ENCODE data around the gene SOX12.
"Not testable (repeated sequence)": the region's sequence is repeated elsewhere in the genome, so short reads cannot be mapped to it uniquely, and the experiment has no call there.

SOX12 gene

DNA sequence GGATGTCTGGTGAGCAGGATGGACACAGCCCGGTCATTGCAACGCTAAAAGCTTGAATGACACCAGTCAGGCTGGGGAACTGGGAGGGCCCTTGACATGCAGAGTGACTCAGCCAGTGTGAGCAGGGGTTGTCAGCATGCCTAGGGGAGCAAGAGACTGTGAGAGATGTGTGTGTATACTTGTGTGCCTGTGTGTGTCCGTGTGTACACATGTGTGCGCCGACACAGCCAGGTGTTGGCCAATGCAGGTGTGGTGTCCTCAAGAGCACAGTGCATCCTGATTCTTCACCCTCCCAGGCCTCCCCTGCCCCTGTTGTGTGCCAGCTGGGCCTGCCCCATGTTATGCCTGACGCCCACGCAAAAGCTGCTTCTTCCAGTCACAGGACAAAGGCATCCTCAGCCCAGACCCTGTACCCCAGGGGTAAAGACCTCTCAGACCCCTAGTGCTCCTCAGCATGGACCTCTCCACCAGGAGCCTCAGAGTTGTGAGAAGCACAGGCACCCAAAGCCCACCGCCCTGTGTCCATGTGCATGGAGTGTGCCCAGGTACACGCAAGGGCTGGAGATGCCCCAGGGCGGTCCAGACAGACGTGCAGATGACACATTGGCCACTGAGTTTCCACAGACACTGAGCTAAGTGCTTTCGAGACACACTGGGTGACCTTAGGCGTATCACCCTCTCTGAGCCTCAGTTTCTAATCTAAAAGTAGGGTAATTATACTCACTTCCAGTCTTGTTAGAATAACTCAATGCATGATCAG is 38.1 kb downstream of the SOX12 start:
- no peak for DNase-seq

DNA sequence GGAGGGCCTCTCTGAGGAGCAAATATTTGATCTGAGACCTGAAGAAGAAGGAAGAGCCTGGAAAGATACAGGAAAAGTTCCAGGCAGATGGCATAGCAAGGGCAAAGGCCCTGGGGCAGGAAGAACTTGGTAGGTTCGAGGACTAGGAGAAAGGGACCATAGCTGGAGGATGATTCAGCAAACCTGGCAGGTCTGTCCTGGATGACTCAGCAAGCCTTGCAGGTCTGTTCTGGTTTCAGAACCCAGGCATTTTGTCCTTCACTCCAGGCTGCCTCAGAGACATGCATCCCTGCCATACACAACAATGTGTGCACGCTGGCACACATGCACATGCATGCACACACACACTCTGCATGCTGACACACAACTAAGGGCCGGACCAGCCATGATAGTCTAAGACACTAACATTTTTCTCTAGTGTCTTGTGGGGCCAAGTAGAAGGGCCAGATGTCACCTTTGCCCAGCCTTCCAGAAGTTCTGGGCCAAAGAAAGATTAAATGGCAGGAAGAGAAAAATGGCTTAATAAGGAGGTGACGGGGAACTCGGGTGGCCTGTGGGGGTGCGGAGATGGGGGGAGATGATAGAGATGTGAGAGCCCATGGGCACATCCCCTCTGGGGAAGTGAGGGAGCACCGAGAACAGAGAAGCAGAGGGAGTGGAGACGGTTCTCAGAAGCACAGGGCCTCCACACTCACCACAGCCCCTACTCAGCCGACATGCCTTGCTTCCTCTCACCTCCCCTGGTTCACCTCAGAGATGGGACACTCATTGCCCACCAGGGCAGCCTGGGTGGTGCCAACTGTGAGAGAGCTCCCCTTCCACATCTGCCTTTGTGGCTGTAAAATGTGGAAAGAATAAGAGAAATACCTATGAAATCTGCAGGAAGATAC is 39.8 kb downstream of the SOX12 start:
- no peak for DNase-seq

- DNase-seq: no peak
These were observed 40.8 kb downstream of the SOX12 start for GRCh38 chr20:366041-366718.

DNA sequence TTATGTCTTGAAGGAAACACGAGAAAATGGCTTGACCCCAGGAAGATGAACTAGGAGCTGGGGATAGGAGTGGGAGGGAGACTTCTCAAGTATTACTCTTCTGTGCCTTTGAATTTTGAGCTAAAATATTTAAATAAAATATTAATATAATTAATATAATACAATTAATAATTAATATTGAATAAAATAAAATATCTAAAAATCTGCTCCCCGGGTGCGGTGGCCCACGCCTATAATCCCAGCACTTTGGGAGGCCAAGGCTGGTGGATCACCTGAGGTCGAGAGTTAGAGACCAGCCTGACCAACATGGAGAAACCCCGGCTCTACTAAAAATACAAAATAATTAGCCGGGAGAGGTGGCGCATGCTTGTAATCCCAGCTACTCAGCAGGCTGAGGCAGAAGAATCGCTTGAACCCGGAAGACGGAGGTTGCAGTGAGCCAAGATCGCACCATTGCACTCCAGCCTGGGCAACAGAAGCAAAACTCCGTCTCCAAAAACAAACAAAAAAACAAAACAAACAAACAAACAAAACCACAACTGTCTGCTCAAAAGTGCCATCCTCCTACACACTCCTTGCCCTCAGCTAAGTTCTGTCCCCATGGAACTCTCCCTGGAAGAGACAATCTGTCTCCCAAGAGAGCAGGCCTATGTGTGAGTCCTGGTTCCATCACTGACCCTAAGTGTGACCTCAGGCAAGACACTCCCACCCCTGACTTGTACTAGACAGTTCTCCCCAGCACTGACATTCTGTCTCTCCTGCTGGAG is 41.5 kb downstream of the SOX12 start:
- DNase-seq: no peak

DNA sequence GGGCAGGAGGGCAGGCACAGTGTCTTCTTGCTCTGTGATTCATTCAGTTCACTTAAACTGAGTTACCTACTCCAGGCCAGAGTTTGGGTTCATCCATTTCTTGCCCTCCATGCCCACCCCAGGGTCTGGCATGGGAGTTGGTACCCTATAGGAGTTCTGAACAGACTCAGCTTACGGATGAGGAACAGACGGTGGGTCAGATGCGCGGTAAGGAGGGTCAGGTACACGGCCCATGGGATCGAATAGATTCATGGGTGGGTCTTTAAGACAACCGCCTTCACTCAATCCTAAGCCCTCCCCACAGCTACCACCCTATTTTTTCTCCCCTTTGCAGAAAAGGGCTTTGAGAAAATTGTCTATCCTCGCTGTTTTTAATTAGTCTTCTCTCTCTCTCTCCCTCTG is 42.1 kb downstream of the SOX12 start:
- no peak for DNase-seq

GRCh38 chr20:368915-369314 is 43.6 kb downstream of the SOX12 start:
- no peak for DNase-seq

GRCh38 chr20:370151-370600 is 44.8 kb downstream of the SOX12 start:
- DNase-seq: no peak

DNA sequence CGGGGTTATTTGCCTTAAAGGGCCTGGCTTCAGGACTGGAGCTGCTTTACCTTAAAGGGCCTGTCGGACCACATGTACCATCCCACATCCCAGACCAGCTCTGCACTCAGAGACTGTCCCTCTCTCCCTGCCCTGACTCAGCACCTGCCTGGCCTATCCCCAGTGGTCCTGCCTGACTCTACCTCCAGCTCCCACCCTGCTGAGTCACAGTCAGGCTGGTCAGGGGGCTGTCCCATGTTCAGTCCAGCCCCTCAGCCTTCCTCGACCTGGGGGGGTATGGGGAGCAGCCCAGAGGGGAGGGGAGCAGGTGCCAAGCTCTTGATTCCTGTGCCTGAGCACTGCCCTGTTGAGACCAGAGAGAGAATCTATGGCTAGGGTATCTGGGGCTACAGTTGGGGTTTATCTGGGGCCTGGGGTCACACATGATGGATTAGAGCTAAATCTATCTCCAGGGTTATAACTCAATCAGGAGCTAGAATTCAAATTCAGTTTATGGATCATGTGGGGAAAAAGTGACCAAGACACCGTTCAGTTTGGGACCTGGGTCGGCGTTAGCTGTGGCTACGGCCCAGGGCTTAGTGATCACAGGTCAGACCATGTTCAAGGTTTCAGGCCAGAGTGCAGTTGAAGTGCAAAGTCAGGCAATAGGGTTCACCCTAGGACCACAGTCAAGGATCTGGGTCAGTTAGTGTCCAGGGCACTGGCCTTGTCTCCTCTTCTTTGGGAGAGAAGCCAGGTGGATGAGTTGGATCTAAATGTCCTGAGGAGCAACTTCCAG is 45.8 kb downstream of the SOX12 start:
- DNase-seq: no peak

DNA sequence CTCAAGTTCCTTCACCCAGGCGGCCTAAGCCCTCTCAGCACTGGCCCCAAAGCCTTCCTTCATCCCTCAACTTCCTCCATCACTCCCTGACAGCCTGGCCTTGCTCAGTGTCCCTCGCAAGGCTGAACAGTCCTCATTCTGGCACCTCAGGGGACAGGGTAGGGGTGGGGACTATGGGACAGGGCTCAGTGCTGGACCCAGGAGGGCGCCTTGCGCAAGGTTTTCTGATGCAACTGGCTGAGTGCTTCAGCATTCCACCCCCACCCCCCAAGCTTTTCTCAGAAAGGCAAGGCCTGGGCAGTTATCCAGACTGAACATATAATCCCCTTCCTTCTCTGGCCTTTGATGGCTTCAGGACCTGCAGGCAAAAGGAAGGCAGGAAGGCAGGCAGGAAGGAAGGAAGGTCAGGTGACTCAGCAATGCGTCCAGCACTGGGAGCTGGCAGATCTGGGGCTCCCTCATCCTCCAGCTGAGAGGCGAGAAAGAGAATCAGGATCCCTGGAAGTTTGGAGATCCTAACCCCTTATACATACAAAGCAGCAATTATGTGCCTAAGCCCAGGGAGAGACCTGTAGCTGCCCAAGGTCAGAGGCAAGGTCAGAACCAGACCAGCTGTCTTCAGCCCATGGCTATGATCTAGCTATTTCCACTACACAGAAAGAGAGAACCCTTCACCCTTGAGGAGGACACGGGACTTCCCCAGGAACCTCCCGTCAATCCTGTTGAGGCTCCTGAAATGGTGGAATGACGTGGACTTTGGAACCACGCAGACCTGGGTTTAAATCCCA is 46.6 kb downstream of the SOX12 start:
- no peak for DNase-seq

DNA sequence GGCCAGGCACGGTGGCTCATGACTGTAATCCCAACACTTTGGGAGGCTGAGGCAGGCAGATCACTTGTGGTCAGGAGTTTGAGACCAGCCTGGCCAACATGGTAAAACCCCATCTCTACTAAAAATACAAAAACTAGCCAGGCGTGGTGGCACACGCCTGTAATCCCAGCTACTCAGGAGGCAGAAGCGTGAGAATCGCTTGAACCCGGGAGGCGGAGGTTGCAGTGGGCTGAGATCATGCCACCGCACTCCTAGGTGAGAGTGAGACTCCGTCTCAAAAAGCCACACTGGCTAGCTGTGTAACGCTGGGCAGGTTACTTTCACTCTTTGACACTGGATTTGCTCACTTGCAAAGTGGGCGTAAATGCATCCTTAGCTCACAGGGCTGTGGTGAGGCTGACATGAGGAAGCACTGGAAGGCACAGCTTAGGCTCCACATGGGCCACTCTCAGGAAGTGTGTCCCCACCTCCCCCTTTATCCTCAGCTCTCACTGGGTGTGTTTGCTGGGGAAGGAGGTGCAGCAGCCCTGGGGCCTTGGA is 47.3 kb downstream of the SOX12 start:
- DNase-seq: not testable (repeated sequence)

DNA sequence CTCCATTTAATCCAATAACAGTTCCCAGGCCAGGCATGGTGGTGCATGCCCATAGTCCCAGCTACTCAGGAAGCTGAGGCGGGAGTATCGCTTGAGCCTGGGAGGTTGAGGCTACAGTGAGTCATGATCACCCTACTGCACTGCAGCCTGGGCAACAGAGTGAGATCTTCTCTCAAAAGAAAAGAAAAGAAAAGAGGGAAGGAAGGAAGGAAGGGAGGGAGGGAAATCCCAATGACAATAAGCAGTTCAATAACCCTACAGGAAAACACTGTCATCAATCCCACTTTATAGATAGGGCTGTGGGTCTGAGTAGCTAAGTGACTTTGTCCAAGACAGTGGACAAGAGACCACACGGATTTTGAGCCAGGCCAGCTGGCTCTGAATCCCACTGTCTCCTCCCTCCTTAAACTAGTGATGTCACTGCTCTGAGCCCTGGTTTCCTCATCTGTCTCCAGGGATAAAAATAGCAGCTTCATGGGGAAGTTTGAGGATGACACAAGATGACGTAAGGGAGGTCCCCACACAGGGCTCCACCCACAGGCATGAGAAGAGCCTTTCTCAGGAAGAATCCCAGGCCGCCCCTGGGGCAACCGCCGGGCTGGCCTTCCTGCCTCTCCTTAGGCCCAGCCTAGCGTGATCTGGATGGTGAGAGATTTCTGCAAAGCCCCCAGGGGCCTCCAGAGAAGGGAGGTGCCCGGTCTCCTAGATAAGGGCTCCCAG is 48.0 kb downstream of the SOX12 start:
- no peak for DNase-seq

DNA sequence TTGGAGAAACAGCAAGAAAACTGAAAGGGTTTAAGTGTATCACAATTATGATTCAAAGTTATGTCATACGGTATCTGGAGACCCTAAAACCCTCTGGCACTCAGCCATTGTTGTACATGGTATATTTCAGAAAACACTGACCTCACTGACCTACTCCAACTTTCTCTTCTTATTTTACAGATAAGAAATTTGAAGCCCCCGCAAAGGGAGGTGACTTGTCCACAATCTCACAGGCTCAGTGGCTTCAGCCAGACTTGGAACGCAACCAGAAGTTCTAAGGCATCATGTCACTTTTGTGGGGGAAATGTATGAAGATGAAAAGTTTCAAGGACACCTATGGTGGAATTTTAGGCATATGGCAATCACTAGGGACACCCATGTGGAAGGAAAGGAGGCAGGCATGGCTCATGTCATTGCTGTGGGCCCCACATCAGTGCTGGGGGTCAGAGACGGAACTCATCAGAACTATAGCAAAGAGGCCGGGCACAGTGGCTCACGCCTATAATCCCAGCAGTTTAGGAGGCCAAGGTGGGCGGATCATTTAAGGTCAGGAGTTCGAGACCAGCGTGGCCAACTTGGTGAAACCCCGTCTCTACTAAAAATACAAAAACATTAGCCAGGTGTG is 50.0 kb downstream of the SOX12 start:
- DNase-seq: no peak

DNA sequence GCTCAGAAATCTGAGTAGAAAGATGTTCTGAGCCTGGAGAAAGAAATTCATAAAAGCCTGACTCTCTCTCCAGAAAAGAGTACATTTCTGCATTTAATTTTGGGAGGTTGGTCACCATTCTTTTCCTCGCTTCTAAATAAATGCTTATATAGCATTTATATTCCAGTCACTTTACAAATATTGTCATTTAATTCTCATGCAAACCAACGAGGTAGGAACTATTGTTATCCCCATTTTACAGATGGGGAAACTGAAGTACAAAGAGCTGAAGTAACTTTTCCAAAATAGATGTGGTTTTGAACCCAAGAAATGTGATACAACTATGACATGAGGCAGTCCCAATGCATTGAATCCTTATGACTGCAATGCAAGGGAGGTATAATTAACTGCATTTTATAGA is 50.7 kb downstream of the SOX12 start:
- no peak for DNase-seq

GRCh38 chr20:376750-377149 is 51.4 kb downstream of the SOX12 start:
- DNase-seq: no peak

GRCh38 chr20:377578-377977 is 52.2 kb downstream of the SOX12 start:
- not testable (repeated sequence) for DNase-seq

- no peak for DNase-seq
These were observed 53.6 kb downstream of the SOX12 start for GRCh38 chr20:378961-379336.
